Suprapubic skin (tissue), 4 donors: Measurements from ENCODE around the gene ELP5.
"Not testable (repeated sequence)": the region's sequence is repeated elsewhere in the genome, so short reads cannot be mapped to it uniquely, and the experiment has no call there.

ENCODE experiments used
- CTCF ChIP-seq, 2 donors: fragments of 200-600 bp in 1 of 2; fragments of 450-650 bp in 1 of 2; sonication (generic) in 1 of 2; IDR thresholded peaks; one replicate each; pipeline ENCODE4 v1.5.1; 2016 to 2019; ENCODE audit warnings: antibody characterized with exemption in 2 of 2, mild to moderate bottlenecking in 1 of 2, moderate library complexity in 1 of 2
- POLR2A ChIP-seq, 2 donors: fragments of 450-650 bp; IDR thresholded peaks; one replicate each; pipeline ENCODE4 v1.6.1; 2017; ENCODE audit warnings: antibody characterized with exemption in 2 of 2, mild to moderate bottlenecking in 2 of 2, moderate library complexity in 2 of 2
- POLR2AphosphoS5 ChIP-seq, 3 donors: sonication (generic); formaldehyde crosslinking; IDR thresholded peaks; one replicate each; pipeline ENCODE4 v1.6.1; 2017; ENCODE audit warnings: antibody characterized with exemption in 3 of 3

DNA sequence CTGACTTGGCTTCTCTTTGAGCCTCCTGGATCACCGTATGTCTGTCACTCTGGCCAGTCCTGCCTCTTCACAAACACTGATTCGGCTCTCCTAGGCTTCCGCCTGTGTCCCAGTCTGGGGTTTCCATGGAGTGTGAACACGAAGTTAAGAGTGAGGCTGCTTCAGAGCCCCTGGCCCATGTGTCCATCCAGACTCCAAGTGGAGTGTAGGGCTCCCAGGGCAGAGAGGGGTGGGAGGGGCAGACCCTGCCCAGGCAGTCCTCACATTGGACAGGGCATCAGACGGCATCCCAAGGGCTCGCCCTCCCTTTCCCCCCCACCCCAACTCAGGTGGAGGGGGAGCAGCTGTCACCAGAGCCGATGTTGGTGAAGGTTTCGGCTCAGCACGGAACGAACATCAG is 8.2 kb upstream of the ELP5 start:
- TF ChIP-seq CTCF, POLR2AphosphoS5, POLR2A (IDR thresholded peaks at IDR 0.05): not testable (repeated sequence)
